WI38 (cell line): Measurements from ENCODE around the gene RAB10.
A peak's percentile ranks its signal among the peaks of the same experiment; 100 is the strongest.
"Not testable (repeated sequence)": the region's sequence is repeated elsewhere in the genome, so short reads cannot be mapped to it uniquely, and the experiment has no call there.

Experiments
- H3K4me3 ChIP-seq: 2 replicates; pipeline ENCODE4 v1.5.1; 2011; ENCODE audit warnings: low read depth, mild to moderate bottlenecking, control low read depth, low read length
- CTCF ChIP-seq: IDR thresholded peaks from 2 replicates; pipeline ENCODE4 v1.5.1; 2012; ENCODE audit warnings: low read depth, mild to moderate bottlenecking, control low read depth, low read length

RAB10 gene

GRCh38 chr2:26017464-26018183, 16.3 kb upstream of the RAB10 start:
- no peak overlapping the region for H3K4me3 ChIP-seq
- TF ChIP-seq CTCF, result no peak

DNA sequence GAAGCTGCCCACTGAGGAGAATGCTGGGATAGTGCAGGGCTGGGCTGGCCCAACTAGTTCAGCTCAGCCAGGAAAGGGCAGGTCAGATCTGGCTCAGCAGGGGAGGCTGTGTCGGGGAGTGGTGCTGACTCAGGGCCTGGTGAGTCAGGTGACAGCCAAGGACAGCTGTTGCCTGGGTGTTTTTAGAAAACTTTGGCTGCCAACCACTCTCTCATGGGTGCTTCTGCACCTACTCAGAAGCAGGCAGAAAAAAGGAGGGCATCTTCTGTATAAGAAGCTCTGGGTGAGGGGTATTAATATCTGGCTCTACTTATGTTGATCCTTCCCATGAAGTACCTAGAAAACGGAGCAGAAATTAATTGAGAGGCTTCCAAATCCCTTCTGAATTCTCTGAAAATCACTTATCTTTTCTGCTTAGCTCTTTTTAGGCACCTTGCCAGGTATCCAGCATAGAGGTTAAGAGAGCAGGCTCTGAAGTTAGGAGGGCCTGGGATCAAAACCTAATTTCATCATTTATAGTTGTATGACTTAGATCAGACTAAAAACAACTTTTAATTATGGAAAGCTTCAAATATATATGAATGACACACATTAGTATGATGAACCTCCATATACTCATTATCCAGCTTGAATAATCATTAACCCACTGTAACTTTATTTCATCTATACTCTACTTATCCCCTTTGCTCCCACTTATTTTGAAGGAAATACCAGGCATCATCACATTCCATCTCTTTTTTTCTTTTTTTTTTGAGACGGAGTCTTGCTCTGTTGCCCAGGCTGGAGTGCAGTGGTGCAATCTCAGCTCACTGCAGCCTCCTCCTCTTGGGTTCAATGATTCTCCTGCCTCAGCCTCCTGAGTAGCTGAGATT, 15.5 kb upstream of the RAB10 start:
- H3K4me3 ChIP-seq, result no peak overlapping the region
- no peak for TF ChIP-seq CTCF

- H3K4me3 ChIP-seq, result no peak overlapping the region
- no peak for TF ChIP-seq CTCF
Observed at GRCh38 chr2:26020231-26020640, 13.6 kb upstream of the RAB10 start.

DNA sequence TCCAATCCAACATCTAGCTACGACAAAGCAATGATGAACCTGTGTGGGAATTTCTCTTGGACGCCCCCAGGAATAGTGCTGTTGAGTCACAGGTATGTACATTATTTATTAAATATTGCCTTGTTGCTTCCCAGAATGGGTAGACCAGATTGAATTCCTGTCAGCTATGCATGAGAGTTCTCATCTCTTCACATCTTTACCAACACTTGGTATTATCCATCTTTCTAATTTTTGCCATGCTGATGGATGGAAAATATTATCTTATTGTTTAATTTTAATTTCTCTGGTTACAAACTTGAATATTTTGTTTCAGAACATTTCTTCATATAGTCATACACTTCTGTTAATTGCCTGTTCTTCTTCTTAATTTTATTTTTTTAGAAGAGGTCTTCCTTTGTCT, 9.6 kb upstream of the RAB10 start:
- TF ChIP-seq CTCF, result no peak
- H3K4me3 ChIP-seq, result no peak overlapping the region

DNA sequence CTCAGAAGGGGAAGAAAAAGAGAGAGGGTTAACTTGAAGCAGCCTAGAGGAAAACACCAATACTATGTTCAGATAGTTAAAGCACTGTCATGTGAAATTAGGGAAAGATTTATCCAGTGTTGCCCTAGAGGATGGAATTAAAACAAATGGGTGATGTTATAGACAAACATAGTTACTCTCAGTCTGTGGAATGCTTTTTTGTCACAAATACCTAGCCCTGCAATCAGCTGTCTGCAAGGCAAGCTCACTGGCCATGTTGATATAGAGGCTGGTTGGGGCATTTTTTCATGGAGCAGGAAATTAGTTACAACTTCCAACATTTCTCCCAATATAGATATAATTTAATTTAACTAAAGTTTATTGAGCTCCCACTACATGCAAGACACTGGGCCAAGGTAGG, 8.4 kb upstream of the RAB10 start:
- H3K4me3 ChIP-seq, result no peak overlapping the region
- no peak for TF ChIP-seq CTCF

DNA sequence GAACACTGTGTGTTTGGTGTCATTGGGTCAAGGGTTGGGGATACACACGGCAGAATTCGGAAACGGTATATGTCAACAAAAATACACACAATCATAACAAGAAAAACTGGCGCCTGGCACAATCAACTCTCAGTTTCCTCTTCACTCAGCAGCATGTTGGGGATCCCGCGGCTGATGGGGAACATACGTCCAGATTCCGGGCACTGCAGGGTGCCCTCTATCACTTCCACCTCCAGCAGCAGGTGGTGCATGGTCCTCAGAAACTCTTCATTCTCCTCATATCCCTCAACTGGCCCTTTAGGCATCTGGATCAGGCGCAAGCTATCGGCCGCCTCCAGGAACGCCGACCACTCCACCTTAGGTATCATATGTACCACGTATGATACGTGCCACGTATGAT, 5.8 kb upstream of the RAB10 start:
- not testable (repeated sequence) for H3K4me3 ChIP-seq

DNA sequence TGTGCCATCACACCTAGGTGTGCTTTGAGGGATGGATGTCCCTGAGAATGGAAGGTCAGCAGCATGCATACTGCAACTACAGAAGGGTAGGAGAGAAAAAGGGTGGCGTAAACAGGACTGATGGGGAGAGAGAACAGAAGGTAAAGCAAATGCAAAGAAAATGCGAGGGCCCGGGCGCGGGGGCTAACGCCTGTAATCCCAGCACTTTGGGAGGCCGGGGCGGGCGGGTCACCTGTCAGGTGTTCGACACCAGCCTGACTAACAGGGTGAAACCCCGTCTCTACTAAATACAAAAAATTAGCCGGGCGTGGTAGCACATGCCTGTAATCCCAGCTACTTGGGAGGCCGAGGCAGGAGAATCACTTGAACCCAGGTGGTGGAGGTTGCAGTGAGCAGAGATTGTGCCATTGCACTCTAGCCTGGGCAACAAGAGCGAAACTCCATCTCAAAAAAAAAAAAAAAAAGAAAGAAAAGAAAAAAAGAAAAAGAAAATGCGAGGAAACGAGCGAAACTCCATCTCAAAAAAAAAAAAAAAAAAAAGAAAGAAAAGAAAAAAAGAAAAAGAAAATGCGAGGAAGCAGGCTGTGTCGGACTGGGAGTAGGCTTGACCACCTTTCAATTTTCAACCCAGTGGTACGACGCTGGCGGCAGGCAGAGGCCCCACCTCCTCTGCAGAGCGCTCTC, 1.2 kb upstream of the RAB10 start:
- peak overlapping the region; percentile 84 for H3K4me3 ChIP-seq

DNA sequence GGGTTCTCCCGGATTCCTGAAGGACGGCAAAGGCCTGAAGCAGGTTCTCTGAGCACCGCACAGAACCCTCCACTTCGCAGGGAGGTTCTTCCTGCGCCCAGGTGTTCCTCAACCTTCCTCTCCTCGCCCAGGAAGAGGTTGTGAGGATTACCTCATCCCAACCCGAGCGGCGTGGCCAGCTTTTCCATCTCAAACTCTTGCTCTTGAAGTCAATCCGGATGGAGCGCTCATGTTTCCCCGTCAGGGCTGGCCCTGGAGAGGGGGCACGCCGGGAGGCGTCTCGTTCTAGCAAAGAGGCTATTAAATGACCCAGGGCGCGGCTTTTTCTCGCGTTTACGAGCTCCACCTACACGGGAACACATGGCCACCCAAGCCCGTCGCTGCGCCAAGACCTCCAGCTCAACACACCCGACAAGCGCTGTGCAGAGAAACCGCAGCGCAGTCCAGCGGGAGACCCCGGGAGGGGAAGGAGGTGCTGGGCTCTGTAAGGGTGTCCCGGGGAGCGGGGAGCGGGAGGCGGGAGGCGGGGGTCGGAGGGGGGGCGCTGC, 540 bp upstream of the RAB10 start:
- H3K4me3 ChIP-seq, result peak overlapping the region; percentile 84
- no peak for TF ChIP-seq CTCF
